GM19328 (cell line): ENCODE measurements around the gene TACR1.
"Not testable (repeated sequence)": the region's sequence is repeated elsewhere in the genome, so short reads cannot be mapped to it uniquely, and the experiment has no call there.

Experiments
- ATAC-seq: cut with Tn5 transposase; IDR thresholded peaks from one replicate; pipeline ENCODE4 v1.9.1; 2021; ENCODE audit warnings: mild to moderate bottlenecking, moderate library complexity; ENCODE audit not compliant: unreplicated experiment

The TACR1 gene

GRCh38 chr2:75147884-75148283 lies 51.4 kb downstream of the TACR1 start:
- not testable (repeated sequence) for ATAC-seq

- no peak for ATAC-seq
Observed at GRCh38 chr2:75146606-75147332, 52.6 kb downstream of the TACR1 start.

- ATAC-seq: not testable (repeated sequence)
Observed at GRCh38 chr2:75146221-75146605, 53.1 kb downstream of the TACR1 start.

- no peak for ATAC-seq
Observed at GRCh38 chr2:75142081-75142480, 57.2 kb downstream of the TACR1 start.

- no peak for ATAC-seq
Observed at GRCh38 chr2:75140288-75140687, 59.0 kb downstream of the TACR1 start.

GRCh38 chr2:75139171-75139570 lies 60.1 kb downstream of the TACR1 start:
- ATAC-seq: no peak

- no peak for ATAC-seq
Observed at GRCh38 chr2:75138528-75138927, 60.8 kb downstream of the TACR1 start.

GRCh38 chr2:75135776-75136400 lies 63.4 kb downstream of the TACR1 start:
- ATAC-seq: no peak

- no peak for ATAC-seq
Observed at GRCh38 chr2:75134860-75135259, 64.5 kb downstream of the TACR1 start.

- ATAC-seq: no peak
Observed at GRCh38 chr2:75133621-75134570, 65.4 kb downstream of the TACR1 start.

GRCh38 chr2:75130171-75130570 lies 69.1 kb downstream of the TACR1 start:
- no peak for ATAC-seq

GRCh38 chr2:75123876-75124275 lies 75.4 kb downstream of the TACR1 start:
- ATAC-seq: no peak

- ATAC-seq: no peak
Observed at GRCh38 chr2:75113231-75113869, 86.0 kb downstream of the TACR1 start.

GRCh38 chr2:75108937-75109482 lies 90.3 kb downstream of the TACR1 start:
- ATAC-seq: no peak

GRCh38 chr2:75102011-75102410 lies 97.3 kb downstream of the TACR1 start:
- no peak for ATAC-seq

GRCh38 chr2:75100801-75101151 lies 98.5 kb downstream of the TACR1 start:
- no peak for ATAC-seq

- ATAC-seq: no peak
Observed at GRCh38 chr2:75100011-75100800, 99.1 kb downstream of the TACR1 start.

- ATAC-seq: no peak
Observed at GRCh38 chr2:75099521-75099922, 99.8 kb downstream of the TACR1 start.

GRCh38 chr2:75098856-75099255 lies 100.5 kb downstream of the TACR1 start:
- no peak for ATAC-seq

GRCh38 chr2:75097831-75098230 lies 101.5 kb downstream of the TACR1 start:
- ATAC-seq: no peak
